MG63 (cell line): ENCODE measurements around the gene RNF5. TPM values are rescaled to one million over a fixed set of nuclear protein-coding genes. Genes with fewer than 3 reads are reported as not detected.
"Not testable (repeated sequence)": the region's sequence is repeated elsewhere in the genome, so short reads cannot be mapped to it uniquely, and the experiment has no call there.

Experiments
- DNase-seq: peaks from one replicate; pipeline ENCODE4 v3.0.0-alpha.2; 2020
- H3K27me3 ChIP-seq: fragments of 250-450 bp; sonication (Bioruptor Pico); 2 replicates; pipeline ENCODE4 v1.5.1; 2020; ENCODE audit warnings: mild to moderate bottlenecking, moderate library complexity
- H3K36me3 ChIP-seq: fragments of 250-450 bp; sonication (Bioruptor Pico); 2 replicates; pipeline ENCODE4 v1.5.1; 2020; ENCODE audit warnings: mild to moderate bottlenecking, moderate library complexity
- H3K4me3 ChIP-seq: fragments of 250-450 bp; sonication (Bioruptor Pico); 2 replicates; pipeline ENCODE4 v1.5.1; 2020; ENCODE audit warnings: mild to moderate bottlenecking, moderate library complexity
- H3K9me3 ChIP-seq: fragments of 250-450 bp; sonication (Bioruptor Pico); 2 replicates; pipeline ENCODE4 v1.5.1; 2020; ENCODE audit warnings: mild to moderate bottlenecking, moderate library complexity
- total RNA-seq: library from RNA; depleted of rRNA; stranded (reverse); fragments of >200 nt; shearing (Covaris generic); gene quantifications from 2 replicates; pipeline ENCODE4 v1.2.3, GENCODE V29; 2014; ENCODE audit warnings: low replicate concordance

The RNF5 gene
- total RNA-seq, 1 experiment from 2014 or later: 38.3 TPM

- H3K9me3 ChIP-seq: peaks cover 2% of the 10 kb centered on the region; the same call in 1 of the 2 replicates
- no peaks in the 10 kb centered on the region for H3K36me3 ChIP-seq
- DNase-seq: no peak
- H3K27me3 ChIP-seq: 0 out of 2 replicates have a peak, but pooled peaks cover 2% of the 10 kb centered on the region
- H3K4me3 ChIP-seq: no peak overlapping the region
Observed at GRCh38 chr6:32208996-32209395, 30.8 kb downstream of the RNF5 start.

DNA sequence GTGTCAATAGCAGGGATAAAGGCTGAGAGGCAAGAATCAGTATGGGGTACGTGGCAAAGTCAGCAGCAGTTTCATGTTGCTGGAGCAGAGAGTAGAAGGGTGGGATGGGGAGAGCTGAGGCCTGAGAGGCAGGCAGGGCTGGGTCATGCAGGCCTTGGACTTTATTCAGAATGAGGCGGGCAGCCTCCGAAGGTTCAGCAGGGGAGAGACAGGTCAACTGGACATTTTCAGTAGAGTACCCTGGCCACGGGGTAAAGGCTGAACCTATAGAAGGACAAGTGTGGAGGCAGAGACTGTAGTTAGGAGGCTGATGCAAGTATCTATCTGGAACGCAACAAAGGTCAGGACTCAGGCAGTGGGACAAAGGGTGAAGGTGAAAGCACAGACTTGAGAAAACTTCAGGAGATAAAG lies 32.0 kb downstream of the RNF5 start:
- Histone ChIP-seq H3K9me3 (peaks cover 2% of the 10 kb centered on the region; the same call in 1 of the 2 replicates), H3K36me3 (no peaks in the 10 kb centered on the region), H3K27me3 (0 out of 2 replicates have a peak, but pooled peaks cover 2% of the 10 kb centered on the region), H3K4me3 (no peak overlapping the region)
- no peak for DNase-seq

DNA sequence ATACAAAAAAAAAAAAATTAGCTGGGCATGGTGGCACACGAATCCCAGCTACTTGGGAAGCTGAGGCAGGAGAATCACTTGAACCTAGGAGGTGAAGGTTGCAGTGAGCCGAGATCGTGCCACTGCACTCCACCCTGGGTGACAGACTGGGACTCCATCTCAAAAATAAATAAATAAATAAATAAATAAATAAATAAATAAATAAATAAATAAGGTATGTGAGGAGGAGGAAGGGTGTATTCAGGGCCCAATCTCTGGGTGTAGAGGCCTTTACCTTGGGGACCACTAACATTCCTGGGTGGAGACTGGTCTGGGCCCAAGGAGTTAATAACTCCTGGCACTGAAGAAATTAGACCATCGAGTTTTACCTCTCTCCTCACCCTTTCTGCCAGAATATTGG lies 33.2 kb downstream of the RNF5 start:
- H3K27me3 ChIP-seq, H3K9me3 ChIP-seq, H3K4me3 ChIP-seq, H3K36me3 ChIP-seq, DNase-seq: not testable (repeated sequence)

- no peaks in the 10 kb centered on the region for H3K27me3 ChIP-seq
- no peaks in the 10 kb centered on the region for H3K36me3 ChIP-seq
- no peak overlapping the region for H3K4me3 ChIP-seq
- no peaks in the 10 kb centered on the region for H3K9me3 ChIP-seq
- DNase-seq: no peak
Observed at GRCh38 chr6:32212076-32212760, 34.0 kb downstream of the RNF5 start.

DNA sequence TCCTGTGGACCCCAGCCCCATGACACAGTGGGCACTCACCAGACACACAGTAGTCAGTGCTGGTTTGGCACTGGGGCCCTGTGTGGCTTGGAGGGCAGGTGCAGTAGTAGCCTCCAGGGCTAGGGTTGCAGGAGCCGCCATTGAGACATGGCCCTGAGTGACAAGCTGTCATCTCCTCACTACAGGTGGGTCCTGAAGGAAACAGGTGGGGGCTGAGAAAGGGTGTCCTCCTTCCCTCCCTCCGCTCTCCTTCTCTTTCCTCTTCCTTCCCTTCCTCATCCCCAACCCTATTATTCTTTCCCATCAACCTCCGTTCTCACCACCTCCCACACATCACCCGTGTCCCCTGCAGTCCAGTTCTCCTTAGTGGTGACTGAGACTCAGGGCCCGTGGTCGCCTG lies 35.4 kb downstream of the RNF5 start:
- H3K36me3 ChIP-seq: no peaks in the 10 kb centered on the region
- DNase-seq: no peak

DNA sequence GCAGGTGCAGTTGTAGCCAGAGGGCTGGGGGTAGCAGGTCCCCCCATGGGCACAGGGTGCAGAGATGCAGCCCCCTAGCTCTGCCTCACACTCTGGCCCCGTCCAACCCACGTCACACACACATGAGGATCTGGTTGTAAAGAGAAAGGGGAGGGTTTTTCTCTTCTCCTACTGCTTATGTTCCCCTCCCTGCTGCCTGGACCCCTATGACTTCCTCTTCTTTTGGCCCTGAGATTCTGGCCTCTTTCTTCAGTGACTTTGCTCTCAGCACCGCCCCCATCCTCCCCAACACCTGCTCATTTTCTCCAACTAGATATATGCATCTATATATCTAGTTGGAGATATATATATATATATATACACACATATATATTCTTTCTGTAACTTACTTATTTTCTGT lies 35.9 kb downstream of the RNF5 start:
- Histone ChIP-seq H3K9me3 (no peaks in the 10 kb centered on the region), H3K27me3 (no peaks in the 10 kb centered on the region), H3K4me3 (no peak overlapping the region), H3K36me3 (no peaks in the 10 kb centered on the region)
- DNase-seq: no peak

More for the DNA sequence above, 35.4 kb downstream of the RNF5 start:
- no peaks in the 10 kb centered on the region for H3K9me3 ChIP-seq
- H3K27me3 ChIP-seq: no peaks in the 10 kb centered on the region
- H3K4me3 ChIP-seq: no peak overlapping the region

- Histone ChIP-seq H3K36me3 (no peaks in the 10 kb centered on the region), H3K9me3 (no peaks in the 10 kb centered on the region), H3K4me3 (no peak overlapping the region), H3K27me3 (no peaks in the 10 kb centered on the region)
- DNase-seq: no peak
Observed at GRCh38 chr6:32215617-32216016, 37.4 kb downstream of the RNF5 start.

GRCh38 chr6:32216285-32216684 lies 38.1 kb downstream of the RNF5 start:
- no peak for DNase-seq
- Histone ChIP-seq H3K36me3 (no peaks in the 10 kb centered on the region), H3K4me3 (no peak overlapping the region), H3K27me3 (no peaks in the 10 kb centered on the region), H3K9me3 (no peaks in the 10 kb centered on the region)

GRCh38 chr6:32216998-32217397 lies 38.8 kb downstream of the RNF5 start:
- Histone ChIP-seq H3K36me3 (no peaks in the 10 kb centered on the region), H3K9me3 (no peaks in the 10 kb centered on the region), H3K4me3 (no peak overlapping the region), H3K27me3 (no peaks in the 10 kb centered on the region)
- DNase-seq: no peak

- no peak overlapping the region for H3K4me3 ChIP-seq
- H3K27me3 ChIP-seq: no peaks in the 10 kb centered on the region
- no peak for DNase-seq
- H3K36me3 ChIP-seq: no peaks in the 10 kb centered on the region
- H3K9me3 ChIP-seq: no peaks in the 10 kb centered on the region
Observed at GRCh38 chr6:32218167-32218566, 40.0 kb downstream of the RNF5 start.

DNA sequence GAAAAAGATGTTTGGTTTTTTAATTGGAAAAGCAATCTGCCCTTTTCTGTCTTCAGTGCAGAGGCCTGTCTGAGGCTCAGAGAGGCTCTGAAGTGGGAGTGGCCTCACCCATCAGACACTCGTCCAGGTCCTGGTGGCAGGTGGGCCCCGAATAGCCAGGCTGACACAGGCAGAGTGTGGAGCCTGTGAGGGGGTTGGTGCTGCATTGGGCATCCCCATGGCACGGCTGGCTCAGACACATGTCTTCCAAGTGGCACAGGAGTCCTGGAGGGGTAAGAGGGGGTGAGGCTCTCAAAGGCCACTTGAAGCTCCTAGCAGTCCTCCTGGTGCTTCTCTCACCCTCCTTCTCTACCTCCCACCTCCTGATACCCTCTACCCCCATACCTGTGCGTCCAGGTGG lies 41.8 kb downstream of the RNF5 start:
- H3K9me3 ChIP-seq: no peaks in the 10 kb centered on the region
- H3K27me3 ChIP-seq: no peaks in the 10 kb centered on the region
- no peak overlapping the region for H3K4me3 ChIP-seq
- H3K36me3 ChIP-seq: no peaks in the 10 kb centered on the region
- DNase-seq: no peak

DNA sequence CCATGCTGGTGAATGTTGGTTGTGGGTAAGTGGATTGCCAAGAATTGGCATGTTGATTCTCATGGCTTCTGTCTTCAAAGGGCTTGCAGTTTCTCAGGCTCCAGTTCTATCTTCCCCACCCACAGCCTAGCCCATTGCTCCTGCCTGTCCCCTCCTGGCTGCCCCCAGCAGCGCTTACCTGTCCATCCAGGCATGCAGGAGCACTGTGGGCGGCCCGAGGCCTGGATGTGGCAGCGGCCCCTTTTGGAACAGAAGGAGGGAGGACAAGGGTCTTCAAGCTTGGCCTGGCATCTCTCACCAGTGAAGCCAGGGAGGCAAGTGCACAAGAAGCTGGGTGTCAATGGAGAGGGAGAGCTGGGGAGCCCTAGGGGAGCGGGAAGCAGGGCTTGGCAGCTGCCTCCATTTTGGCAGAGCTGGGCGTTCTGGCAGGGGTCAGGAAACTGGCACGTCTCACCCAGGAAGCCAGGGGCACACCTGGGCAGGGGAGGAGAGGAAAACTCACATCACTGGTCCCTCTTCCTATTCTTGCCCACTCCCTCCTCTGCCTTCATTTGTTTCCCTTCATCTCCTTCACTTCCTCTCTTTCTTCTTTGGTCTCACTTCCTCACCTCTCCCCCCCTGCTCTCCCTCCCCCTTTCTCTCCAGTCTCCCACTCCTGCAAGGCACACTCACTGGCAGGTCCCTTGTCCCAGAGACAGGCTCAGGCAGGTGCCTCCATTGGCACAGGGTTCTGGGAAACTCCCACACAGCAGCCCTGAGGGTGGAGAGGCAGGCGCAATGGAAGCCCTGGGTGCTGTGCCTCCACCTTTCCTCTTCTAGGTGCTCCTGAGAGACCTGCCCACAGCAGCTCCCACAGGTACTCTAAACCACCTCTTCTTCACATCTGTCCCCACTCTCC lies 44.4 kb downstream of the RNF5 start:
- H3K4me3 ChIP-seq: no peak overlapping the region
- no peaks in the 10 kb centered on the region for H3K27me3 ChIP-seq
- DNase-seq: no peak
- no peaks in the 10 kb centered on the region for H3K9me3 ChIP-seq
- H3K36me3 ChIP-seq: no peaks in the 10 kb centered on the region

DNA sequence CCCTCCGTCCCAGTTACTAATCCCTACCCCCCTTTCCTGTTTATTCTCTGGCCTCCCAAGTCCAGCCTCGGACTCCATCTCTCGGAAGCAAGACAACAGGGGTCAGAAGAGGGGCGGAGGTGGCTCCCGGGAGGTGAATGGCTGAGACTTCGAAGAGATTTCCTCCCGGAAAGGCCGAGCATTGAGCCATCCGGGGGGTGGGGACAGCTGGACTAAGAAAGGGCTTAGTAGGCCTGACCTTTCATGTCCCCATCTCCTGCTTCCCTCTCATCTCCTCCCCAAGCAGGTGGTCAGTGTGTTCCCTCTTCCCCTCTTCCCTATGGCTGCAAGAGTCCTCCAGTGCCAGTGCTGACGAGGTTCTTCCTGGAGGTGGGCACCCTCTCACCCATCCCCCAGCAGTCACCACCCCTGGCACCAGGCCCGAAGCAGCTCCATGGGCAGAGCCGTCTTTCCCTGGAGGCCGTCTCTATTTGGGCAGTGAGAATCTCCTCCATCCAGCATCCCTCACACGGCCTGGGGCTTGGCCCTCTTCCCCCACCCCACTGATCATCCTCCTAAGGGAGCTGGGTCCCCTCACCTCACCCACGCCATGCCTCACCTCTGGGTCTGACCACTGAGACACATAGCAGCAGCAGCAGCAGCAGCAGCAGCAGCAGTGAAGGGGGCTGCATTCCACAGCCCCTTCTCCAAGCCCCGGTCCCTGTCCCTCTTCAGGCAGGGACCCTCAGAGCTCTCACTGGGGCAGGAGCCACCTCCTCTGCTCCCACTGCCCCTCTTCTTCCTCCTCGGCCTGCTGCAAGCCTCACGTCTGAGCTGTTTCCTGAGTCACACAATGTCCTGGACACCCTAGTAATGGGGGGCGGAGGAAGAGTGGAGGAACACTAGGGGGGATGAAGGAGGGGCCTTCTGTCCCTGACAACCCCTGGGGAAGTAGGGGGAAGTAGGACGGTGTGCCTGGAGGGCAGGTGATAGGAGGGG lies 45.3 kb downstream of the RNF5 start, which contains the start of gene NOTCH4:
TSS of gene NOTCH4 (minus strand) at position 810 of the 978 bp plus-strand sequence. CDS start at position 671, 139 bp downstream.
- no peak for DNase-seq
- no peak within 1 kb of the TSS for H3K4me3 ChIP-seq
- H3K27me3 ChIP-seq: no peaks in the 10 kb centered on the region
- no peaks in the 10 kb centered on the region for H3K9me3 ChIP-seq
- no peaks in the 10 kb centered on the region for H3K36me3 ChIP-seq

DNA sequence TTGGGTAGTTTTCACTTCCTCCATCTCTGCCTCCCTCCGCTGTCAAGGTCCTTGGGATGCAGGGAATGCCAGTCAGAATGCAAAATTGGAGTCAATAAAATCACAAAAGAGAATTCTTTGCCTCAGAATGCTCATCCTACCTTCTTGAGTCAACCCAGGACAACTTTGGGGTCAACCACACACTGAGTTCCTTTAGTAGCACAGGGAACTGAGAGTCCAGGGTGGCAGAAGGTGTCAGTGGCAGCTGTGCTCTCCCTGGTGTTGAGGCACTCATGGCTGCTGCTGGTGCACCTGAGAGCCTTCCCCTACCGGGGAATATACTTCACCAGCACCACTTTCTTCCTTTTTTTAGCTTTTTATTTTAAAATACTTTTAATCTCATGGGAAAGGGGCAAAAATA lies 46.5 kb downstream of the RNF5 start:
- Histone ChIP-seq H3K4me3 (no peak overlapping the region), H3K9me3 (no peaks in the 10 kb centered on the region), H3K36me3 (no peaks in the 10 kb centered on the region), H3K27me3 (no peaks in the 10 kb centered on the region)
- no peak for DNase-seq

- Histone ChIP-seq H3K9me3 (no peaks in the 10 kb centered on the region), H3K36me3 (no peaks in the 10 kb centered on the region), H3K4me3 (no peak overlapping the region), H3K27me3 (no peaks in the 10 kb centered on the region)
- DNase-seq: no peak
Observed at GRCh38 chr6:32226434-32226833, 48.2 kb downstream of the RNF5 start.
